Esophagus muscularis mucosa (tissue), 4 donors: ENCODE results near the gene CDON.

Experiments used
- EP300 ChIP-seq: sonication (generic); formaldehyde crosslinking; IDR thresholded peaks from one replicate; pipeline ENCODE4 v1.6.1; 2017; ENCODE audit warnings: antibody characterized with exemption
- POLR2A ChIP-seq: fragments of 450-650 bp; IDR thresholded peaks from one replicate; pipeline ENCODE4 v1.6.1; 2017; ENCODE audit warnings: antibody characterized with exemption, moderate library complexity, mild to moderate bottlenecking, low read depth
- POLR2AphosphoS5 ChIP-seq, 2 donors: sonication (generic); formaldehyde crosslinking; IDR thresholded peaks; one replicate each; pipeline ENCODE4 v1.6.1; 2017; ENCODE audit warnings: antibody characterized with exemption in 2 of 2
- TF ChIP-seq, protein P1 (sequence below), 3 experiments: fragments of 200-600 bp in 2 of 3; fragments of 450-650 bp in 1 of 3; sonication (generic) in 2 of 3; IDR thresholded peaks; one replicate each; pipeline ENCODE4 v1.5.1; 2017 to 2019; ENCODE audit warnings: antibody characterized with exemption in 3 of 3, mild to moderate bottlenecking in 2 of 3, moderate library complexity in 1 of 3

DNA sequence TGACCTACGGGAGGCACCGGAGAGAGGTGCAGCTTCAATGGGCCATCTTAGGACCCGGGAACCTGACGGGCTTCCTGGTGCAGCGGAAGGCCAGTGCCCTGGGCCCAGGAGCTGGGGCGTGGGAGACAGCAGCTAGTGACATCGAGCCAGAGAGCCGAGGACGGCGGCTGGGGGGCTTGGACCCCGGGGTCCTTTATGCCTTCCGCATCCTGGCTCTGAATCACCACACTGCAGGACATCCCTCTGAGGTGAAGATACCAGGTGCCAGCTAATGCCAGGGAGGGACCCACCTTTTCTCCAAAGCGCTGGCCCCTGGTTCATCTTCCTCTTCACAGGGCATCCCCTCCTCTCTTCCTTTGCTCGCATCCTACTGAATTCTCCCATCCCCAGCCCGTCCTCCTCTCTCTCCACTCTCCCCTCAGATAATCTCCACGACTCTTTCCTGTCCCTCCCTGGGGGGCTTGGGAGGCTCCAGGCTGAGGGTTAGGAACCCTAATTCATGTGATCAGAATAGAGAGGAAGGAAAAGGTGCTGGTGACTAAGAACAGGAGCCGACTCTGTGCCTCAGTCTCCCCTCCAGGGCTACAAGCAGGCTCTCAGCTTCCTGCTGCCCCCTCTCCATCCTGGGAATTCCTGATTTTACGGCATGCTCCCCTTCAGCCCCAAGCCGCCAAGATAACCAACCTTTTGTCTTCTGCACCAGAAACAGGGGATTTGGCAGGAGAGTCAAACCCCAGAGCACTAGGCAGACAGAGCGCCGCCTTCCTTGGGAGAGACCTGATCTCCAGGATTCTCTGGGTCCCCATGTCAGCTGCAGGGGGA, 108.3 kb downstream of the CDON start:
- TF ChIP-seq, protein P1, sequence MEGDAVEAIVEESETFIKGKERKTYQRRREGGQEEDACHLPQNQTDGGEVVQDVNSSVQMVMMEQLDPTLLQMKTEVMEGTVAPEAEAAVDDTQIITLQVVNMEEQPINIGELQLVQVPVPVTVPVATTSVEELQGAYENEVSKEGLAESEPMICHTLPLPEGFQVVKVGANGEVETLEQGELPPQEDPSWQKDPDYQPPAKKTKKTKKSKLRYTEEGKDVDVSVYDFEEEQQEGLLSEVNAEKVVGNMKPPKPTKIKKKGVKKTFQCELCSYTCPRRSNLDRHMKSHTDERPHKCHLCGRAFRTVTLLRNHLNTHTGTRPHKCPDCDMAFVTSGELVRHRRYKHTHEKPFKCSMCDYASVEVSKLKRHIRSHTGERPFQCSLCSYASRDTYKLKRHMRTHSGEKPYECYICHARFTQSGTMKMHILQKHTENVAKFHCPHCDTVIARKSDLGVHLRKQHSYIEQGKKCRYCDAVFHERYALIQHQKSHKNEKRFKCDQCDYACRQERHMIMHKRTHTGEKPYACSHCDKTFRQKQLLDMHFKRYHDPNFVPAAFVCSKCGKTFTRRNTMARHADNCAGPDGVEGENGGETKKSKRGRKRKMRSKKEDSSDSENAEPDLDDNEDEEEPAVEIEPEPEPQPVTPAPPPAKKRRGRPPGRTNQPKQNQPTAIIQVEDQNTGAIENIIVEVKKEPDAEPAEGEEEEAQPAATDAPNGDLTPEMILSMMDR (IDR thresholded peaks at IDR 0.05), result no peak
- TF ChIP-seq EP300 (no peak), POLR2AphosphoS5 (IDR thresholded peaks at IDR 0.05) (no peak), POLR2A (no peak)
